Ovary (tissue), 3 donors: Measurements from ENCODE around the gene COBL.

Experiments
- EP300 ChIP-seq: sonication (generic); formaldehyde crosslinking; IDR thresholded peaks from one replicate; pipeline ENCODE4 v1.6.1; 2017; ENCODE audit warnings: antibody characterized with exemption
- POLR2A ChIP-seq: fragments of 450-650 bp; IDR thresholded peaks from one replicate; pipeline ENCODE4 v1.6.1; 2017; ENCODE audit warnings: antibody characterized with exemption, mild to moderate bottlenecking, moderate library complexity
- TF ChIP-seq, protein P1 (sequence below), 3 donors: fragments of 450-650 bp in 2 of 3; fragments of 200-600 bp in 1 of 3; IDR thresholded peaks; one replicate each; pipeline versions ENCODE4 v1.5.1 to v1.8.0; 2016 to 2022; ENCODE audit warnings: antibody characterized with exemption in 3 of 3, mild to moderate bottlenecking in 1 of 3
- donor health status: DM: no; HTN: no; CAD: no.

DNA sequence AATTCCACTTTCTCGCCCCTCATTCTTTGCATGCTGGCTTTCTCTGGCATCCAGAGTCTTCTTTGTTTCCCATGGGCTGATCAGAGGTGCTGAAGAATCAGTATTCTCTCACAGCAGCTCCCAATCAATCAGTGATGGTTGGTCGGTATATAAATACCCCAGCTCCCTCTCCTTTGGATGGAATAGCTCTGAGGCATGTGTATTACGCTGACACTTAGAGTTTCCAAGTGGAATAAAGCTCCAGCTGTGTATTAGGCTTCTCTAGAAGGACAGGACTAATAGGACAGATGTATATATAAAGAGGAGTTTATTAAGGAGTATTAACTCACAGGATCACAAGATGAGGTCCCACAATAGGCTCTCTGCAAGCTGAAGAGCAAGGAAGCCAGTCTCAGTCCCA lies 315.7 kb downstream of the COBL start:
- no peak for TF ChIP-seq POLR2A
- TF ChIP-seq, protein P1, sequence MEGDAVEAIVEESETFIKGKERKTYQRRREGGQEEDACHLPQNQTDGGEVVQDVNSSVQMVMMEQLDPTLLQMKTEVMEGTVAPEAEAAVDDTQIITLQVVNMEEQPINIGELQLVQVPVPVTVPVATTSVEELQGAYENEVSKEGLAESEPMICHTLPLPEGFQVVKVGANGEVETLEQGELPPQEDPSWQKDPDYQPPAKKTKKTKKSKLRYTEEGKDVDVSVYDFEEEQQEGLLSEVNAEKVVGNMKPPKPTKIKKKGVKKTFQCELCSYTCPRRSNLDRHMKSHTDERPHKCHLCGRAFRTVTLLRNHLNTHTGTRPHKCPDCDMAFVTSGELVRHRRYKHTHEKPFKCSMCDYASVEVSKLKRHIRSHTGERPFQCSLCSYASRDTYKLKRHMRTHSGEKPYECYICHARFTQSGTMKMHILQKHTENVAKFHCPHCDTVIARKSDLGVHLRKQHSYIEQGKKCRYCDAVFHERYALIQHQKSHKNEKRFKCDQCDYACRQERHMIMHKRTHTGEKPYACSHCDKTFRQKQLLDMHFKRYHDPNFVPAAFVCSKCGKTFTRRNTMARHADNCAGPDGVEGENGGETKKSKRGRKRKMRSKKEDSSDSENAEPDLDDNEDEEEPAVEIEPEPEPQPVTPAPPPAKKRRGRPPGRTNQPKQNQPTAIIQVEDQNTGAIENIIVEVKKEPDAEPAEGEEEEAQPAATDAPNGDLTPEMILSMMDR (IDR thresholded peaks at IDR 0.05) = no peak
- TF ChIP-seq EP300 = no peak
